ENCODE results near the gene NPC1. TPM values are rescaled to one million over a fixed set of nuclear protein-coding genes. Genes with fewer than 3 reads are reported as not detected.

Gene NPC1
- total RNA-seq, 1 donor from 2014 or later, result 143 TPM

DNA sequence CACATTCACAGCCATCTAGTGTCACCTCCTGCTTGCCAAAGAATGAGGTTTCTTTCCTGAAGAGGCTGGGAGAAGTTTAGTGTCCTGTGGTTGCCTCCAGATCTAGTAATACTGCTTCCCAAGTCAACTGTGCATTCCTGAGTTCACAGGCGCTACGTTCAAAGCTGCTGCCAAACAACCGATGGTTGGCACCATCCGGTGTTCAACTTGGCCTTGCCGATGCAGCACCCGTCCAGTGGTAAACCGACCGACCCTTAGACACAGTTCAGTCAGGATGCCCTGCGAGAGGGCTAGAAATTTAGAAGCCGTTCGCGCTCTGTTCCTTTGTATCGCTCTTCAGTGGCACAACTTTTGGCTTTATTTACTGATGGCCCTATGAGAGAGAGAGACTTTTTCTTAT lies 54.4 kb downstream of the NPC1 start:
- H3K4me1 ChIP-seq, result no peaks in the 10 kb centered on the region
- TF ChIP-seq, protein P1, sequence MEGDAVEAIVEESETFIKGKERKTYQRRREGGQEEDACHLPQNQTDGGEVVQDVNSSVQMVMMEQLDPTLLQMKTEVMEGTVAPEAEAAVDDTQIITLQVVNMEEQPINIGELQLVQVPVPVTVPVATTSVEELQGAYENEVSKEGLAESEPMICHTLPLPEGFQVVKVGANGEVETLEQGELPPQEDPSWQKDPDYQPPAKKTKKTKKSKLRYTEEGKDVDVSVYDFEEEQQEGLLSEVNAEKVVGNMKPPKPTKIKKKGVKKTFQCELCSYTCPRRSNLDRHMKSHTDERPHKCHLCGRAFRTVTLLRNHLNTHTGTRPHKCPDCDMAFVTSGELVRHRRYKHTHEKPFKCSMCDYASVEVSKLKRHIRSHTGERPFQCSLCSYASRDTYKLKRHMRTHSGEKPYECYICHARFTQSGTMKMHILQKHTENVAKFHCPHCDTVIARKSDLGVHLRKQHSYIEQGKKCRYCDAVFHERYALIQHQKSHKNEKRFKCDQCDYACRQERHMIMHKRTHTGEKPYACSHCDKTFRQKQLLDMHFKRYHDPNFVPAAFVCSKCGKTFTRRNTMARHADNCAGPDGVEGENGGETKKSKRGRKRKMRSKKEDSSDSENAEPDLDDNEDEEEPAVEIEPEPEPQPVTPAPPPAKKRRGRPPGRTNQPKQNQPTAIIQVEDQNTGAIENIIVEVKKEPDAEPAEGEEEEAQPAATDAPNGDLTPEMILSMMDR (IDR thresholded peaks at IDR 0.05), result no peak
- H3K9me3 ChIP-seq, result no peaks in the 10 kb centered on the region
- ATAC-seq (no peak), DNase-seq (no peak)
- H3K4me3 ChIP-seq, result no peak overlapping the region
- peaks cover 100% of the 10 kb centered on the region for H3K36me3 ChIP-seq
- H3K27ac ChIP-seq, result no peak overlapping the region
- intact Hi-C loops (cut with DNase I), result no loop called here
- H3K27me3 ChIP-seq, result no peaks in the 10 kb centered on the region

- DNase-seq (no peak), ATAC-seq (peak; percentile 37)
- TF ChIP-seq, protein P1 (IDR thresholded peaks at IDR 0.05), result no peak
- Histone ChIP-seq H3K4me1 (no peaks in the 10 kb centered on the region), H3K4me3 (no peak overlapping the region), H3K27ac (no peak overlapping the region), H3K9me3 (no peaks in the 10 kb centered on the region), H3K27me3 (no peaks in the 10 kb centered on the region), H3K36me3 (peaks cover 100% of the 10 kb centered on the region)
- intact Hi-C loops (cut with DNase I), result no loop called here
Observed at GRCh38 chr18:23530195-23530594, 56.1 kb downstream of the NPC1 start.

- no peak for DNase-seq
- Histone ChIP-seq H3K4me3 (no peak overlapping the region), H3K27me3 (no peaks in the 10 kb centered on the region), H3K36me3 (peaks cover 99% of the 10 kb centered on the region), H3K27ac (no peak overlapping the region), H3K9me3 (no peaks in the 10 kb centered on the region), H3K4me1 (no peaks in the 10 kb centered on the region)
- ATAC-seq, result no peak
- intact Hi-C loops (cut with DNase I), result no loop called here
- TF ChIP-seq, protein P1 (IDR thresholded peaks at IDR 0.05), result no peak
Observed at GRCh38 chr18:23529604-23530003, 56.7 kb downstream of the NPC1 start.

DNA sequence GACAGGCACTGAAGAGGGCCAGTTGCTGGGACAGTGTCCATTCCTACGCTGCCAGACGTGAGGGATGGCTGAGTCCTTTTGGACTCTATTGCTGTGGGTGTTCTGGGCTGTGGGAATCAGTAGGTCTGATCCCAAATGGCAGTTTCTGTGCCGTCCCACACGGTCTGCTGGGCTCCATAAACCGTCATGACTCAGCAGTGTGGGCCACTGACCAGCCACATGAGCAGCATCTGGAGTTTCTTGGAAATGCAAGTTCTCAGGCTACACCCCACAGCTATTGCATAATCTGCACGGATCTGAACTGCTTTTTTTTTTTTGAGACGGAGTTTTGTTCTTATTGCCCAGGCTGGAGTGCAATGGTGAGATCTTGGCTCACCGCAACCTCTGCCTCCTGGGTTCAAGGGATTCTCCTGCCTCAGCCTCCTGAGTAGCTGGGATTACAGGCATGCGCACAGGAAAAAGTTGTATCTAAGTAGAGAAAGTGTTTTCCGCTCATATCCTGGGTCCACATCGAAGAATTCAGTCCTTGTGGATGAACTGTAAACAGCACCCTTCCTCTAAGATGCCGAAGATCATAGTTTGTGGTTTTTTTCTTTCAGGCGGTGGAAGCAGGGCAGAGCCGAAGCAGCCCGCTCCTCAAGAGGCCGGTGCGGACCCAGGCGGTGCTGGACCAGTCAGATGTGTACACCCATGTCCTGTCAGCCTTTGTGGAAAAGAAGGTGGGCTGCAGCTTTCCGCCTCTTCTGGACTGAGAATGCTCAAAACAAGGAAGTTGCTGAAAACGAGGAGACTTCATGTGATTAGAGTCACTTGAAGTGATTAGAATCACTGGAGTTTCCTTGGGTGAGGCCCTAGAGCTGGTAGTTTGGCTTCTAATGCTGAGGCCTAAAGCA lies 57.5 kb downstream of the NPC1 start:
- Histone ChIP-seq H3K36me3 (peaks cover 99% of the 10 kb centered on the region), H3K4me1 (no peaks in the 10 kb centered on the region), H3K4me3 (no peak overlapping the region), H3K9me3 (no peaks in the 10 kb centered on the region), H3K27me3 (no peaks in the 10 kb centered on the region), H3K27ac (peak overlapping the region; percentile 47)
- intact Hi-C loops (cut with DNase I), result no loop called here
- ATAC-seq (peak; percentile 76), DNase-seq (peak; percentile 71)
- TF ChIP-seq, protein P1 (IDR thresholded peaks at IDR 0.05), result no peak

DNA sequence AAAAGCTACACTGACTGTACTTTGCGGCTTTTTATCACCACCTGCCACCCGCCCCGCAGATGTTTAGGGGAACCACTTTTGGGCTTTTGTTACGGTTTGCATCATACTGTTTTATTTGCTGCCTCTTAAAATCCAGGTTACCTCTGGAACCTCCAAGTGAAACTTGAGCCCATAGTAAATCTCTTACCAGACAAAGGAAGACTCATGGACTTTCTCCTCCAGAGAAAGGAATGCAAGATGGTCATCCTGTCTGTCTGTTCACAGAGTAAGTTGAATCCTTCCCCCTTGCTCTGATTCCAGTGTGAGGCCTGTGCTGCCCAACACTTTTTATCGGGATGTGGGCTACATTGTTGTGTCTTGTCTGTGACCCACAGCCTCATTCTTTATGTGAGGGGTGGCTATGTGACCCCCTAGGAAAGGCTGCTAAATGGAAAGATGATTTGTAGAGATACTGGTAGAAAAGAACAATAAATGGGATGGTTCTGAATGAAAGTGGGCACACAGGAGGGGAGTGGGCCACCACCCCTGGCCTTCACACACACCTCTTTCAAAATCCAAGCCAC lies 59.7 kb downstream of the NPC1 start:
- TF ChIP-seq, protein P1 (IDR thresholded peaks at IDR 0.05), result no peak
- ATAC-seq (no peak), DNase-seq (no peak)
- Histone ChIP-seq H3K27me3 (no peaks in the 10 kb centered on the region), H3K9me3 (no peaks in the 10 kb centered on the region), H3K27ac (no peak overlapping the region), H3K4me3 (no peak overlapping the region), H3K4me1 (peaks cover 11% of the 10 kb centered on the region), H3K36me3 (peaks cover 99% of the 10 kb centered on the region)
- intact Hi-C loops (cut with DNase I), result no loop called here

Data from upper lobe of right lung (tissue), 1 donor.